Upper lobe of left lung (tissue), 4 donors: ENCODE measurements around the gene CCN2.

Experiments used
- EP300 ChIP-seq, 4 donors: sonication (generic); formaldehyde crosslinking; IDR thresholded peaks; one replicate each; pipeline ENCODE4 v1.5.1; 2017; ENCODE audit warnings: antibody characterized with exemption in 4 of 4, control low read depth in 2 of 4
- POLR2A ChIP-seq, 4 donors: fragments of 450-650 bp; IDR thresholded peaks; one replicate each; pipeline ENCODE4 v1.5.1; 2016 to 2017; ENCODE audit warnings: antibody characterized with exemption in 4 of 4, mild to moderate bottlenecking in 2 of 4
- POLR2AphosphoS5 ChIP-seq, 2 donors: sonication (generic); formaldehyde crosslinking; IDR thresholded peaks; one replicate each; pipeline ENCODE4 v1.5.1; 2017; ENCODE audit warnings: antibody characterized with exemption in 2 of 2
- TF ChIP-seq, protein P1 (sequence below), 6 experiments: fragments of 450-650 bp in 4 of 6; fragments of 200-600 bp in 2 of 6; sonication (generic) in 2 of 6; IDR thresholded peaks; one replicate each; pipeline ENCODE4 v1.5.1; 2016 to 2019; ENCODE audit warnings: antibody characterized with exemption in 6 of 6

DNA sequence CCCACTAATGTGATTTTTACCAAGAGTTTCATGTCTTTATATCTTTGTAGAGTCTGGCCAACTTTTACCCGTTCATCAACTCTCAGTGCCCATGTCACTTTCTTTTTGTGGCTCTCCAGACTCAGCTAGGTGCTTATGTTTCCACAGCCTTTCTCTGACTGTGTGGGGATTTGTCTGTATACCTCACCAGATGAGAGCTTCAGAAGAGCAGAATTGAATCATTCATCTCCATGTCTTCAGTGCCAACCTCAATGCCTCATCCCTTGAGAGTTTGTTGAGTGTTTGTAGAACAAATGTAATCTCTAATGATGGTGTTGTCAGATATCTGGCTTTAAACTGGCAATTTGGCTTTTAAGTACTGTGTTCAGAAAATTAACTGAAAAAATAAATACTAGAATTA is 16.8 kb upstream of the CCN2 start:
- TF ChIP-seq POLR2AphosphoS5 (IDR thresholded peaks at IDR 0.05), result no peak
- TF ChIP-seq, protein P1, sequence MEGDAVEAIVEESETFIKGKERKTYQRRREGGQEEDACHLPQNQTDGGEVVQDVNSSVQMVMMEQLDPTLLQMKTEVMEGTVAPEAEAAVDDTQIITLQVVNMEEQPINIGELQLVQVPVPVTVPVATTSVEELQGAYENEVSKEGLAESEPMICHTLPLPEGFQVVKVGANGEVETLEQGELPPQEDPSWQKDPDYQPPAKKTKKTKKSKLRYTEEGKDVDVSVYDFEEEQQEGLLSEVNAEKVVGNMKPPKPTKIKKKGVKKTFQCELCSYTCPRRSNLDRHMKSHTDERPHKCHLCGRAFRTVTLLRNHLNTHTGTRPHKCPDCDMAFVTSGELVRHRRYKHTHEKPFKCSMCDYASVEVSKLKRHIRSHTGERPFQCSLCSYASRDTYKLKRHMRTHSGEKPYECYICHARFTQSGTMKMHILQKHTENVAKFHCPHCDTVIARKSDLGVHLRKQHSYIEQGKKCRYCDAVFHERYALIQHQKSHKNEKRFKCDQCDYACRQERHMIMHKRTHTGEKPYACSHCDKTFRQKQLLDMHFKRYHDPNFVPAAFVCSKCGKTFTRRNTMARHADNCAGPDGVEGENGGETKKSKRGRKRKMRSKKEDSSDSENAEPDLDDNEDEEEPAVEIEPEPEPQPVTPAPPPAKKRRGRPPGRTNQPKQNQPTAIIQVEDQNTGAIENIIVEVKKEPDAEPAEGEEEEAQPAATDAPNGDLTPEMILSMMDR (IDR thresholded peaks at IDR 0.05), result no peak
- no peak for TF ChIP-seq POLR2A (IDR thresholded peaks at IDR 0.05)
- no peak for TF ChIP-seq EP300 (IDR thresholded peaks at IDR 0.05)
